ENCODE data around the gene AIMP2.
"Not testable (repeated sequence)": the region's sequence is repeated elsewhere in the genome, so short reads cannot be mapped to it uniquely, and the experiment has no call there.

The AIMP2 gene

GRCh38 chr7:6057316-6058129 is 48.5 kb downstream of the AIMP2 start:
- no peaks in the 10 kb centered on the region for H3K9me2 ChIP-seq (replicated peaks; ENCODE audit: low read depth, low read length)
- no peaks in the 10 kb centered on the region for H3F3A ChIP-seq (ENCODE audit: low read depth)
- peak overlapping the region; percentile 87 for H3K4me2 ChIP-seq (ENCODE audit: low read depth, low read length, poor library complexity, severe bottlenecking)
- no peaks in the 10 kb centered on the region for H3K27me3 ChIP-seq (ENCODE audit: insufficient read depth, low read length, poor library complexity, severe bottlenecking)
- no peaks in the 10 kb centered on the region for H3K9me3 ChIP-seq (ENCODE audit: insufficient read depth, low read depth, low read length)
- H3K79me2 ChIP-seq (ENCODE audit: insufficient read depth, low read length): peaks cover 58% of the 10 kb centered on the region
- H4K20me1 ChIP-seq (ENCODE audit: insufficient read depth, low read length, poor library complexity, severe bottlenecking): peaks cover 43% of the 10 kb centered on the region
- peaks cover 23% of the 10 kb centered on the region for H3K4me1 ChIP-seq (ENCODE audit: insufficient read depth, low read length, poor library complexity, severe bottlenecking)
- H2AFZ ChIP-seq (ENCODE audit: low read length): no peak overlapping the region
- TF ChIP-seq EZH2phosphoT487 (IDR thresholded peaks at IDR 0.05; ENCODE audit: borderline replicate concordance) (no peak), CTCF (conservative IDR thresholded peaks at IDR 0.05; ENCODE audit: low read length) (no peak)
- peaks cover 13% of the 10 kb centered on the region; the same call in 1 of the 2 replicates for H3K36me3 ChIP-seq (ENCODE audit: insufficient read depth, low read length)
- peak overlapping the region; percentile 86 for H3K9ac ChIP-seq (ENCODE audit: low read depth, low read length, poor library complexity, severe bottlenecking)
- H3K4me3 ChIP-seq (ENCODE audit: low read length, poor library complexity, severe bottlenecking): peak overlapping the region; percentile 88

- not testable (repeated sequence) for H3K9me2 ChIP-seq (replicated peaks; ENCODE audit: low read depth, low read length); H3K9ac ChIP-seq (ENCODE audit: low read depth, low read length, poor library complexity, severe bottlenecking); H3K36me3 ChIP-seq (ENCODE audit: insufficient read depth, low read length); H2AFZ ChIP-seq (ENCODE audit: low read length); H3K9me3 ChIP-seq (ENCODE audit: insufficient read depth, low read depth, low read length); H3K4me2 ChIP-seq (ENCODE audit: low read depth, low read length, poor library complexity, severe bottlenecking); H3F3A ChIP-seq (ENCODE audit: low read depth); H3K4me3 ChIP-seq (ENCODE audit: low read length, poor library complexity, severe bottlenecking); H3K27me3 ChIP-seq (ENCODE audit: insufficient read depth, low read length, poor library complexity, severe bottlenecking)
- H4K20me1 ChIP-seq (ENCODE audit: insufficient read depth, low read length, poor library complexity, severe bottlenecking): peaks cover 30% of the 10 kb centered on the region
- H3K79me2 ChIP-seq (ENCODE audit: insufficient read depth, low read length): peaks cover 39% of the 10 kb centered on the region
- H3K4me1 ChIP-seq (ENCODE audit: insufficient read depth, low read length, poor library complexity, severe bottlenecking): peaks cover 23% of the 10 kb centered on the region
Observed at GRCh38 chr7:6059941-6060340, 50.9 kb downstream of the AIMP2 start.

- H3K36me3 ChIP-seq (ENCODE audit: insufficient read depth, low read length): no peaks in the 10 kb centered on the region
- no peaks in the 10 kb centered on the region for H3K79me2 ChIP-seq (ENCODE audit: insufficient read depth, low read length)
- H3K9me2 ChIP-seq (replicated peaks; ENCODE audit: low read depth, low read length): no peaks in the 10 kb centered on the region
- H3K9me3 ChIP-seq (ENCODE audit: insufficient read depth, low read depth, low read length): no peaks in the 10 kb centered on the region
- H4K20me1 ChIP-seq (ENCODE audit: insufficient read depth, low read length, poor library complexity, severe bottlenecking): no peaks in the 10 kb centered on the region
- H3K4me3 ChIP-seq (ENCODE audit: low read length, poor library complexity, severe bottlenecking): no peak overlapping the region
- no peaks in the 10 kb centered on the region for H3F3A ChIP-seq (ENCODE audit: low read depth)
- H2AFZ ChIP-seq (ENCODE audit: low read length): no peak overlapping the region; the same call in 1 of the 2 replicates
- H3K4me2 ChIP-seq (ENCODE audit: low read depth, low read length, poor library complexity, severe bottlenecking): no peak overlapping the region
- no peaks in the 10 kb centered on the region for H3K27me3 ChIP-seq (ENCODE audit: insufficient read depth, low read length, poor library complexity, severe bottlenecking)
- H3K4me1 ChIP-seq (ENCODE audit: insufficient read depth, low read length, poor library complexity, severe bottlenecking): no peaks in the 10 kb centered on the region
- TF ChIP-seq CTCF (conservative IDR thresholded peaks at IDR 0.05; ENCODE audit: low read length) (no peak), EZH2phosphoT487 (IDR thresholded peaks at IDR 0.05; ENCODE audit: borderline replicate concordance) (no peak)
- H3K9ac ChIP-seq (ENCODE audit: low read depth, low read length, poor library complexity, severe bottlenecking): no peak overlapping the region
Observed at GRCh38 chr7:6071406-6071805, 62.3 kb downstream of the AIMP2 start.

Measured in Loucy (cell line).